ENCODE data around the gene MEIOC.
A peak's percentile ranks its signal among the peaks of the same experiment; 100 is the strongest.
"Not testable (repeated sequence)": the region's sequence is repeated elsewhere in the genome, so short reads cannot be mapped to it uniquely, and the experiment has no call there.

Gene MEIOC

GRCh38 chr17:44647736-44648135, 8.5 kb upstream of the MEIOC start:
- no peak for DNase-seq (ENCODE audit: low read depth in 2 of 2)

- DNase-seq (ENCODE audit: low read depth in 2 of 2), result no peak
Observed at GRCh38 chr17:44648963-44649362, 7.3 kb upstream of the MEIOC start.

GRCh38 chr17:44651228-44651627, 5.0 kb upstream of the MEIOC start:
- no peak for DNase-seq (ENCODE audit: low read depth in 2 of 2)

GRCh38 chr17:44652727-44653126, 3.5 kb upstream of the MEIOC start:
- DNase-seq (ENCODE audit: low read depth in 2 of 2), result no peak

- no peak for DNase-seq (ENCODE audit: low read depth in 2 of 2)
Observed at GRCh38 chr17:44653384-44653783, 2.9 kb upstream of the MEIOC start.

GRCh38 chr17:44653954-44654353, 2.3 kb upstream of the MEIOC start:
- no peak for DNase-seq (ENCODE audit: low read depth in 2 of 2)

- no peak for DNase-seq (ENCODE audit: low read depth in 2 of 2)
Observed at GRCh38 chr17:44661835-44662234, 5.6 kb downstream of the MEIOC start.

GRCh38 chr17:44663095-44663494, 6.8 kb downstream of the MEIOC start:
- DNase-seq (ENCODE audit: low read depth in 2 of 2), result no peak

GRCh38 chr17:44664867-44665266, 8.6 kb downstream of the MEIOC start:
- no peak for DNase-seq (ENCODE audit: low read depth in 2 of 2)

GRCh38 chr17:44666006-44666405, 9.7 kb downstream of the MEIOC start:
- no peak for DNase-seq (ENCODE audit: low read depth in 2 of 2)

GRCh38 chr17:44672479-44673093, 16.3 kb downstream of the MEIOC start:
- DNase-seq (ENCODE audit: low read depth in 2 of 2), result no peak

GRCh38 chr17:44673893-44674292, 17.6 kb downstream of the MEIOC start:
- no peak for DNase-seq (ENCODE audit: low read depth in 2 of 2)

- DNase-seq (ENCODE audit: low read depth in 2 of 2), result no peak
Observed at GRCh38 chr17:44677136-44677535, 20.9 kb downstream of the MEIOC start.

- not testable (repeated sequence) for DNase-seq (ENCODE audit: low read depth in 2 of 2)
Observed at GRCh38 chr17:44683303-44683702, 27.0 kb downstream of the MEIOC start.

- DNase-seq (ENCODE audit: low read depth in 2 of 2), result no peak
Observed at GRCh38 chr17:44687756-44688155, 31.5 kb downstream of the MEIOC start.

- DNase-seq (ENCODE audit: low read depth in 2 of 2), result no peak
Observed at GRCh38 chr17:44688200-44688599, 31.9 kb downstream of the MEIOC start.

GRCh38 chr17:44688675-44689476, 32.6 kb downstream of the MEIOC start:
- peak in 1 of 2 donors; percentile 7 for DNase-seq (ENCODE audit: low read depth in 2 of 2)

- peak; percentile 89 to 91 for DNase-seq (ENCODE audit: low read depth in 2 of 2)
Observed at GRCh38 chr17:44689477-44690217, 33.4 kb downstream of the MEIOC start, which contains the start of gene CCDC43. Gene CCDC43, minus strand, starts transcription at chr17:44689776. Its CDS starts 23 bp downstream, at chr17:44689753.

GRCh38 chr17:44690746-44691306, 34.6 kb downstream of the MEIOC start:
- not testable (repeated sequence) for DNase-seq (ENCODE audit: low read depth in 2 of 2)

GRCh38 chr17:44693609-44694008, 37.3 kb downstream of the MEIOC start:
- no peak for DNase-seq (ENCODE audit: low read depth in 2 of 2)

- not testable (repeated sequence) for DNase-seq (ENCODE audit: low read depth in 2 of 2)
Observed at GRCh38 chr17:44700288-44700687, 44.0 kb downstream of the MEIOC start.

- no peak for DNase-seq (ENCODE audit: low read depth in 2 of 2)
Observed at GRCh38 chr17:44707755-44708400, 51.6 kb downstream of the MEIOC start.

All from stimulated activated CD4-positive, alpha-beta T cell treated with anti-CD3 and anti-CD28 coated beads, Interleukin-4, amount 100 ng/mL, for 48 hours (primary cell).